C4-2B (cell line): ENCODE results near the gene OSBPL8.

ENCODE experiments used
- ZFX ChIP-seq: fragments of 450-650 bp; IDR thresholded peaks from 2 replicates; pipeline ENCODE4 v1.6.1; 2017
- TF ChIP-seq, protein P1 (sequence below): fragments of 450-650 bp; conservative IDR thresholded peaks from 2 replicates; pipeline ENCODE4 v1.5.1; 2017; ENCODE audit warnings: mild to moderate bottlenecking

DNA sequence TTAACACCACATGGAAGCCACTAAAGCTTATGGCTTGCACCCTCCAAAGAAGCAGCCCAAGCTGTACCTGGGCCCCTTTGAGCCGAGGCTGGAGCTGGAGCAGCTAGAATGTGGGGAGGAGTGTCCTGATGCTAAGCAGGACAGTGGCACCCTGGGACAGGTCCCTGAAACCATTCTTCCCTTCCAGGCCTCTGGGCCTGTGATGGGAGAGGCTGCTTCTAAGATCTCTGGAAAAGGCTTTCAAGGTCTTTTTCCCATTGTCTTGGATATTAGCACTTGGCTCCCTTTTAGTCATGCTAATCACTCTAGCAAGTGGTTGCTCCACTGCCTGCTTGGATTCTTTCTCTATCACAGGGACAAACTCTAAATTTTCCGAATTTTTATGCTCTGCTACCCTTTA, 40.9 kb downstream of the OSBPL8 start:
- TF ChIP-seq, protein P1, sequence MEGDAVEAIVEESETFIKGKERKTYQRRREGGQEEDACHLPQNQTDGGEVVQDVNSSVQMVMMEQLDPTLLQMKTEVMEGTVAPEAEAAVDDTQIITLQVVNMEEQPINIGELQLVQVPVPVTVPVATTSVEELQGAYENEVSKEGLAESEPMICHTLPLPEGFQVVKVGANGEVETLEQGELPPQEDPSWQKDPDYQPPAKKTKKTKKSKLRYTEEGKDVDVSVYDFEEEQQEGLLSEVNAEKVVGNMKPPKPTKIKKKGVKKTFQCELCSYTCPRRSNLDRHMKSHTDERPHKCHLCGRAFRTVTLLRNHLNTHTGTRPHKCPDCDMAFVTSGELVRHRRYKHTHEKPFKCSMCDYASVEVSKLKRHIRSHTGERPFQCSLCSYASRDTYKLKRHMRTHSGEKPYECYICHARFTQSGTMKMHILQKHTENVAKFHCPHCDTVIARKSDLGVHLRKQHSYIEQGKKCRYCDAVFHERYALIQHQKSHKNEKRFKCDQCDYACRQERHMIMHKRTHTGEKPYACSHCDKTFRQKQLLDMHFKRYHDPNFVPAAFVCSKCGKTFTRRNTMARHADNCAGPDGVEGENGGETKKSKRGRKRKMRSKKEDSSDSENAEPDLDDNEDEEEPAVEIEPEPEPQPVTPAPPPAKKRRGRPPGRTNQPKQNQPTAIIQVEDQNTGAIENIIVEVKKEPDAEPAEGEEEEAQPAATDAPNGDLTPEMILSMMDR: no peak
- TF ChIP-seq ZFX: no peak
